NCI-H2227 (cell line): ENCODE data around the gene ACP2.

ENCODE experiments used
- DNase-seq: peaks from one replicate; lab custom pipeline; 2025; ENCODE audit not compliant: unreplicated experiment; lab: John Stamatoyannopoulos, UW

Gene ACP2

DNA sequence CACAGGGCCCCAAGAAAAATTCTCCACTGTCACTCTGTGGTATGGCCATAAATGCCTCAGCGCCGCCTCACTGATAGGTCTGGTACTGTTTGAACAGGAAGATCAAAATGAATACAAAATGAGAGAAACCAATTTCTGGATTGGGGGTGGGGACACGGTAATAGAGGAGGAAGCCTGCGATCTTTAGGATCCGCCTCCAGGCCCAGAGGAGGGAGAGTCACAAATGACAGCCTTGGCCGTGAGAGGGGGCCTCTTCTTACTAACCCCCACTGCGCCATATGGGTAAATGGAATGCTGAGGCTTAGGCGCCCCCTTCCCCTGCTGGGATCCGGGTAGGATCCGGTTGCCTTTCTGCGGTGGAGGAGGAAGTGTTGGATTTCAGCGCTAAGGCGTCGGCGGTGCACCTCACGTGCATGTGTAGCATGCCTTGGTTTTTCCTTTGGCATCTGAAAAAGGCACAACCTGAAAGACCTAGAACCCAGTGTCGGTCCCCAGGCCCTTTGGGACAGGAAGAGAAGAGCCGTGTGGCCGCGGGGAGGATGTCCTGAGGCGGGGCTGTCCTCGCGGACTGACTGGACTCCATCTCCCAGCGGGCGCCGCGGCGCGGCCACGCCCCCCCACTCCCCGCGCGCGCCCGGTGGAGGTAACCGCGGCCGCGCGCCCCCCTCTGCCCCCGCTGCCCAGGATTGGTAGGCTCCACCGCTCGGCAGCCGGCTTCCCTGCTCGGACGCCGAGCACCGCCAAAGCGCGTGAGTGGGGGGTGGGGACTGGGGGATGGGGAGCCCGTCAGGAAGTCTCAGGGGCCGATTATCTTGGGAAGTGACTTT is 20.6 kb upstream of the ACP2 start:
- peak; percentile 94 for DNase-seq

DNA sequence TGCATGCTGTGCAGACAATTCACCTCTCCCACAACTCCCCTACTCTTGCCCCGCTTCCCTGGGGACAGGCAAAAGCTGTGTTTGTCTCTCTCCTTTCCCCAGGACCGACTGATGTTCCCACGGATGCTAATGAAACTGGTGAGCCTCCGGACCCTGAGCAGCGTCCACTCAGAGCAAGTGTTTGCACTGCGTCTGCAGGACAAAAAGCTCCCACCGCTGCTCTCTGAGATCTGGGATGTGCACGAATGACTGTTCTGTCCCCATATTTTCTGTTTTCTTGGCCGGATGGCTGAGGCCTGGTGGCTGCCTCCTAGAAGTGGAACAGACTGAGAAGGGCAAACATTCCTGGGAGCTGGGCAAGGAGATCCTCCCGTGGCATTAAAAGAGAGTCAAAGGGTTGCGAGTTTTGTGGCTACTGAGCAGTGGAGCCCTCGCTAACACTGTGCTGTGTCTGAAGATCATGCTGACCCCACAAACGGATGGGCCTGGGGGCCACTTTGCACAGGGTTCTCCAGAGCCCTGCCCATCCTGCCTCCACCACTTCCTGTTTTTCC is 19.9 kb upstream of the ACP2 start:
- no peak for DNase-seq

DNA sequence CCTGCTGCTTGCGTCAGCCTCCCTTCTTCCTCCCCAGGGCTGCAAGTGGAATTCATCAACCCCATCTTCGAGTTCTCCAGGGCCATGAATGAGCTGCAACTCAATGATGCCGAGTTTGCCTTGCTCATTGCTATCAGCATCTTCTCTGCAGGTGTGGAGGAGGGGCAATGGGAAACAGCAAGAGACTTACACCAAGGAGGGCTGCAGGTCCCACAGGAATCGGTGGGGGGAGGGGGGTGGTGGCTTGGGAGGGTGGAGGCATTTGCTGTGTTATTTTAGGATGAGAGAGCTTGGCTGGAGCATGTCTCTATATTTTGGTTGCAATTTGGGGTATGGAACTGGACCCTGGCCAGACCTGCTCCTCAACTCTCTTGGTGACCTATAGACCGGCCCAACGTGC is 19.3 kb upstream of the ACP2 start:
- no peak for DNase-seq

DNA sequence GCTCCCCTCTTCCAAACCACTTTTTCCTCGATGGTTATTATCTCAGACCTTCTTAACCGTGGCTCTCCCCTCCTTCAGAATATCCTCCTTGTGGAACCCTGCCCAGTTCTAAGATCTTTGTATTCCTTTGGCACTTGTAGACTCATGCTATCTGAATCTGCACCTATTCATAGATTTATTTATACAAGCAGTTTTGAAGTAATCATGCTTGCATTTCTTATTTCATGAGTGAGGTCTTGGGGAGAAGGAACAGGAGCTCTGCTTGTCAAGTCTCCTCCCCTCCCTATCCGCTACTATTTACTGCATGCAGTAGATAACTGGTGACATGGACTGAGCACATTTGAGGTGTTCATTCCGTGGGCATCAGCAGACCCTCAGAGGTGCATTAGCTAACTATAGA is 15.9 kb upstream of the ACP2 start:
- DNase-seq: no peak

DNA sequence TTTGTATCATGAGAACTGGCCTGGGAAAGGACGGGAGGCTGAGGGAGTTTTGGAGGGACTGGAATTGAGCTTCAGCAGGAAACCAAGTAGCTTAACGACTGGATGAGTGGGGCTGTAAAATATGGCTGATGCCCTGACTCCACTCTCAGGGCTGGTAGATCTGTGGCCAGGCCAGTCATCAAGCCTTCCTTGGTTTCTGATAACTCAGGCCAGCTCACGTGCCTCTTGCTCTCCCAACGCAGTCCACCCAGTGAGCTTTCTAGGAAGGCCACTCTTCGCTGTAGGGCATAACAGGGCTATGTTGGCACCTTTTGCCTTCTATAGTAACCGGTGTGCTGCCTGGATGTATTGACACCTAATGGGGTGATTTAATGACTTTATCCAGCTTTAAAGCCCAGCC is 15.5 kb upstream of the ACP2 start:
- no peak for DNase-seq

DNA sequence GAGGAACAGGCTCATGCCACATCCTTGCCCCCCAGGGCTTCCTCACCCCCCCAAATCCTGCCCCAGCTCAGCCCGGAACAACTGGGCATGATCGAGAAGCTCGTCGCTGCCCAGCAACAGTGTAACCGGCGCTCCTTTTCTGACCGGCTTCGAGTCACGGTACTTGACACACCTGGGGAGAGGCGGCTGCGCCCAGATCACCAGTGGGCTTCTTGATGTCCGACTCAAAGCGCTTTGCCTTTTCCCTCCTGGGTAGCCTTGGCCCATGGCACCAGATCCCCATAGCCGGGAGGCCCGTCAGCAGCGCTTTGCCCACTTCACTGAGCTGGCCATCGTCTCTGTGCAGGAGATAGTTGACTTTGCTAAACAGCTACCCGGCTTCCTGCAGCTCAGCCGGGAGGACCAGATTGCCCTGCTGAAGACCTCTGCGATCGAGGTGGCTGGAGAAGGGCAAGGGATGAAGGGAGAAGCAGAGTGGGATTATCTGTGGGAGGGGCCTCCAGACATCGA is 12.7 kb upstream of the ACP2 start:
- DNase-seq: no peak

DNA sequence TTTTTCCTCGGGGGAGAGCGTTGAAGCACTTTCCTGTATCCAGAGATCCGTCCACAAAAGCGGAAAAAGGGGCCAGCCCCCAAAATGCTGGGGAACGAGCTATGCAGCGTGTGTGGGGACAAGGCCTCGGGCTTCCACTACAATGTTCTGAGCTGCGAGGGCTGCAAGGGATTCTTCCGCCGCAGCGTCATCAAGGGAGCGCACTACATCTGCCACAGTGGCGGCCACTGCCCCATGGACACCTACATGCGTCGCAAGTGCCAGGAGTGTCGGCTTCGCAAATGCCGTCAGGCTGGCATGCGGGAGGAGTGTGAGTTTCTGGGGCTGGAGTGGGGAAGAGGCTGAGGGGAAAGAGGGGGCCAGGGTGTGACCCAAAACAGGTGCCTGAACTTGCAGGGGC is 11.8 kb upstream of the ACP2 start:
- no peak for DNase-seq

DNA sequence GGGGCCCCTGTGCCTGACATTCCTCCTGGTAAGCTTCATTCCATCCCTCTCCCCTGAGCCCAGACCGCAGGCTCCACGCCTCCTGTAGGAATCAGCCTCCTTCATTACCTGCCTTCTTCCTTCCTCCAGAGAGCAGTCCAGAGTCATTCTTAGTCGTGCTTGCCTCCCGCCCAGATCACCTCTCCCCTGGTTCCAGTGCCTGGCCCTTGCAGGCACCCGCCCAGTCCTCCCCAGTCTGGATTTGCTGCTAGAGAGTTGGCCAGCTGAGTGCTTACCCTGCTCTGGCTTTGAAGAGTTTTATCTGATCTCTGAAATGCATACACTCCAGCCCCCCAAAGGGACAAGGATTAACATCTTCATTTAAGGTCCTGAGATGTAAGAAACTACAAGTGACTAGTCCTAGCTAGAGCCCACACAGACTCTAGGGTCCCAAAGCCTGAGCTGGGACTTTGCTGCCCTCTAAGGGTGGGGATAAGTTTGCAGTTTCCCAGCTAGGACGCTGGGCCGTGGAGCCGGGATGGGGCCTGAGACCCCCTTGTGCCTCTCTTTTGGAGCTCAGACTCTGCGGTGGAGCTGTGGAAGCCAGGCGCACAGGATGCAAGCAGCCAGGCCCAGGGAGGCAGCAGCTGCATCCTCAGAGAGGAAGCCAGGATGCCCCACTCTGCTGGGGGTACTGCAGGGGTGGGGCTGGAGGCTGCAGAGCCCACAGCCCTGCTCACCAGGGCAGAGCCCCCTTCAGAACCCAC is 10.8 kb upstream of the ACP2 start:
- peak; percentile 27 for DNase-seq

DNA sequence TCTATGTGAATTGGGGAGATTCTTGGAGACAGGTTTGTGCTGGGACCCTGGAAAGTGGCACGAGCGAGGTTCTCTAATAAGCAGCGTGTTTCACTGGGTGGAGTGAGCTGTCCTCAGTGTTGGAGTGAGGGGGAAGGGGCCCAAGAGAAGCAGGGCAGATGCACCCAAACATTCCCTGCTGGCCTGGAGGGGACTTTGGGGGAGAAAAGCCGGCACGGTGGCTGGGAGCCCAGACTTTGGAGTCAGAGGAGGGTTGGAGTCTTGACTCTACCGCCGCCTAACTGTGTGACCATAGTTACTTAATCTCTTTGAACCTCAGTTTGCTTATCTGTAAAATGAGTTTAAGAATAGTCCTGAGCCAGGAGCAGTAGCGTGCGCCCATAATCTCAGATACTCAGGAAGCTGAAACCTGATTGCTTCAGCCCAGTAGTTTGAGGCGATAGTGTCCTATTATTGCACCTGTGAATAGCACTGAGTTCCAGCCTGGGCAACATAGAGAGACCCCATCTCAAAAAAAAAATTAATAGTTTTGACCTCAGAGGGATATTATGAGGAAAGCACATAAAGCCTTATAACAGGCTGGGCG is 9.8 kb upstream of the ACP2 start:
- DNase-seq: no peak

DNA sequence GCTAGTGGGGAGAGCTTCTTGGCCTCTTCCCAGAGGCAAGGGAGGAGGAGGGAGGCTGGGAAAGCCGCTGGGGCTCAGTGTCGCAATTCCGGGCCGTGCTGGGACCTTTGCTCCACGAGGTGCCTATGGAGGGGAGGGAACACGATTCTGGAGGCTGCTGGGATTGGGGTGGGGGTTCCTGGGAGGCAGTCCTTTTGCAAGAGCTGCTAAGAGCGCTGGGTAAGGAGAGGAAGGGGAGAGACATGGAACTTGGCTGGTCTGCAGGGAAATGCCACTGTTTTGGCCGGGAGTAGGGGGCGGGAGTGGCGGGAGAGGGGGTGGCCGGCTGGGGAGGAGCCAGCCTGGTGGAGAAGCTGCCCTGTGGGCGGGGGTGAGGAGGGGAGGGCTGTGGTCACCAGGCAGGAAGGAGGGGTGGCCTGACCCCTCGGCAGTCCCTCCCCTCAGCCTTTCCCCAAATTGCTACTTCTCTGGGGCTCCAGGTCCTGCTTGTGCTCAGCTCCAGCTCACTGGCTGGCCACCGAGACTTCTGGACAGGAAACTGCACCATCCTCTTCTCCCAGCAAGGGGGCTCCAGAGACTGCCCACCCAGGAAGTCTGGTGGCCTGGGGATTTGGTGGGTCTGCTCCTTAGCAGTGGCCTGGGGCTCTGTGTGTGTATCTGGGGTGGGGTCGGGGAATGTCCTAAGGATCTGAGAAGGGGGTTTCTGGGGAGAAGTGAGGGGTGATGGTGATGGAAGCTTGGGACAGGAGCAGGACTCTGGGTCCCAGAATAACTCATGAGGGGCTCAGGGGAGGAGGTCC is 9.1 kb upstream of the ACP2 start, which contains the start of gene NR1H3:
NR1H3 (plus strand) TSS at position 480 of the 800 bp plus-strand sequence. CDS start 1,221 bp downstream, outside the sequence.
- peak; percentile 60 for DNase-seq

DNA sequence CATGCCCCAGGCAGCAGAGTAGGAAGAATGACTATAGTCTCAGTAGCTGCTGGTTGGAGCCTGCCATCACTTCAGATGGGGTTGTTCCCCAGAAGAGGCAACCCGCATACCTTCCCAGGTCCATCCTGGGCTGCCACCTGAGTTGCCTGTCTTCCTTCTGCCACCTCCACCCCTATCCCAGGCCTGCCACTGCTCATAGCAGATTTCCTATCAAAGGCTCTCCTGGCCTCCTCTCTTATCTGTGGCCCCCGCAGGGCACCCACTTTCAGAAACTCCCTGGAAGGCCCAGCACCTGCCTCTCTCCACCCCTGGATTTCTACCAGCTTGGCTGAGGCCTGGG is 8.5 kb upstream of the ACP2 start:
- no peak for DNase-seq

DNA sequence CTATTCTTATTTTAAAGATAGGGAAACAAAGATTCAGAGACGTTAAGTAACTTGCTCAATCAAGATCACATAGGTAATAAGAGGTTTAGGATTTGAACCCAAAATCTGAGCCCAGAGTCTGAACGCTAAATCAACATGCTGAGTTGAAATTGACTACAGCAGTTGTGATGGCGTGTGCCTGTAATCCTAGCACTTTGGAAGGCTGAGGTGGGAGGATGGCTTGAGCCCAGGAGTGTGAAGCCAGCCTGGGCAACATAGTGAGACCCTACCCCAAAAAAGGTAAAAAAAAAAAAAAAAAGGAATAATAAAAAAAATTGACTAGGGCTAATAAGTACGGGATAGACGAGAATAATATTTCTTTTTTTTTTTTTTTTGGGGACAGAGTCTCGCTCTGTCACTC is 7.8 kb upstream of the ACP2 start:
- DNase-seq: no peak

DNA sequence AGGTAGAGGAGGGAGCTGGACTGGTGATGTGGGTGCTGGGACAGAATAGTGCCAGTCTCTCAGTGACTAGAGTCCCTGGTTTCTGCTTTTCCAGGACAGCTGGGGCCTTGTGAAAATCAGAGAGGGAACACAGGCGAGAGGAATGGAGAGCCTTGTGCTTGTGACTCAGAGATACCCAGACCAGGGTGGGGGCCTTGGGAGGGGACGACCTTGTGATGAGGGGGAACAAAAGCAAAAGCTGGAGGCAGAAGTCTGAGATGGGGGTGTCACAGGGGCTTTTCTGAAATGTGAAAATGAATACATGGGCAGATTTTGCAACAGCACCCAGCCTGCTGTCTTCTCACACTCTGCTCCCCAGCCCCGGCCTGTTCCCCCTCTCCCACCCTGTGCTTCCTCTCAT is 5.8 kb upstream of the ACP2 start:
- no peak for DNase-seq

DNA sequence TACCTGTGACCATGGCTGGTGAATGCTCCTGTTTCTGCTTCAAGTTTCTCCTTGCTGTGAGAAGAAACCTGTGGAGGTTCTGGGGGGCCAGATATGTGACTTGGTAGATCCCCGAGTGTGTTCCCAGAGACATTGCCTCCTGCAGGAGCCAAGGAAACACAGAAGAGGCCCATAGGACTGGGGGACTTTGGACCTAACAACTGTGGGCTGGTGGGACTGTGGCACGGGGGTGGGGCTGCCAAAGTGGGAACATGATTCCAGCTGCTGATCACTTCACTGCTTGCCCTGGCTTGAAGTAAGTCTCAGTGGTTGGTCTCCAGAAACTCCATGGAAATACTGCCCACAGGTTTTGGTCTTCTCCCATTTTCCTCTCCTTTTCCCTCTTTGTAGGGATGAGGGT is 5.0 kb upstream of the ACP2 start:
- no peak for DNase-seq

DNA sequence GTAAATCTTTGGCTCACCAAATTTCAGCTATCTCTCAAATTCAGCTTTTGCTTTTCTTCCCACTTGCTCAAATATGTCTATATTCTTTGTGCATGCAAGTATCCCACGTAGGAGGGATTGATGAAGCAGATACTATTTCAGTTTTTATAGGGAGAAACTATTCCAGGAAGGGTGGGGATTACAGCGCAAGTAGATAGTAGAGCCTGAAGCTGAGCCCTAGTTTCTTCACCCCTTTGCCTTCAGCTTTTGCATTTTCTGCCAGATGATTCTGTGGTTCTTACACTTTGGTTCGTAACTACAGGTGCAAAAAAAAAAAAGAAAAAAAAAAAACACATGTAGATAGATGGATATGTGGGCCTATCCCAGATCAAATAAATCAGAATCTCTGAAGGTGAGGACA is 3.1 kb upstream of the ACP2 start:
- DNase-seq: no peak

DNA sequence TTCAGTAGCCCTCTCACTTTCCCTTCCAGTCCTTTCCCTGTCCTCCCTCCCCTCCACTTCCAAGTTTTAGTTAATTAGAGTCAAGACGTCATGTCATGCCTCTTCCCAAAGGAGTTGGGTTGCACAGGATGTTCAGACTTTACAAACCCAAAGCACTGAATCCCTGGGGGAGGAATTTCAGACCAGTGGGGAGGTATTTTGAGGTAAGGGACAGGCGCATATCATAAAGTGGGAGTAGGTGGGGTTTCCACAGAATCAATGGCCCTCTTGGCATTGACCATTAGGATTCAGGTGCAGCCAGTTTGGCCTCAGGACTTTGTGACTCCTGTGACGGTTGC is 733 bp upstream of the ACP2 start:
- no peak for DNase-seq

DNA sequence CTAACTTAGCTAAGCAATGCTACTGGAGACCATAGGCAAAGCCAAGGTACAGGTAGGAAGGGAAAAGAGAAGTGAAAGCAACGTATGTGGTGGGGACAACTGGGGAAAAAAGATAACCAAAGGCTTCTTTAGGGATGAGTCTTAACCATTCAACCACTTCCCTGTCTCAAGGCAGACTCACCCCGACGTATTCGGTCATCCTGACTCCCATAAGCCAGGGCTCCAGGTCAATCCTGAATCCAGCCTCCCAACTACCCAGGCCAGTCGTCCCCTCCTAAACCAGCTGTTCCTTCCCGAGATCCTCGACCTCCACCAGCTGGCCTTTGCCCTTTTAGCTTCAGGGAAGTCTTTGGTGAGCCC is 330 bp downstream of the ACP2 start:
- DNase-seq: no peak

DNA sequence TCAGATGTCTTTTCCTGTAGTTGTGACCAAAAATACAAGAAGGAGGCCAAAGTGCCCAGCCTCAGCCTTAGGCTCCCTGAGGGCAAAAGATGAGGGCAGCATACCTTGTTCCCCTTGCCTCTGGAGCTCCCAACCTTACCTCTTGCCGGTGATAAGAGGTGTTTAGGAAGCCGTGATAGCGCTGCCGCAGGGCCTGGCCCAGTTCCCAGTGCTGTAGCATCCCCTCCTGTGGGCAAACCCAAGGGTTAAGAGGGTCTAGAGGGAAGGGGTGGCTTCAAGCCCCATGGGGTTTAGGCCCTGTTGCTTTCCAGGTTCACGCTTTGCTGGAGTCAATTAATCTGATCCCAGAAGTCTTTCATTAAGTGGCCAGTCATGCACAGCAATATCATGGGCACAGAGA is 1.1 kb downstream of the ACP2 start:
- DNase-seq: no peak

DNA sequence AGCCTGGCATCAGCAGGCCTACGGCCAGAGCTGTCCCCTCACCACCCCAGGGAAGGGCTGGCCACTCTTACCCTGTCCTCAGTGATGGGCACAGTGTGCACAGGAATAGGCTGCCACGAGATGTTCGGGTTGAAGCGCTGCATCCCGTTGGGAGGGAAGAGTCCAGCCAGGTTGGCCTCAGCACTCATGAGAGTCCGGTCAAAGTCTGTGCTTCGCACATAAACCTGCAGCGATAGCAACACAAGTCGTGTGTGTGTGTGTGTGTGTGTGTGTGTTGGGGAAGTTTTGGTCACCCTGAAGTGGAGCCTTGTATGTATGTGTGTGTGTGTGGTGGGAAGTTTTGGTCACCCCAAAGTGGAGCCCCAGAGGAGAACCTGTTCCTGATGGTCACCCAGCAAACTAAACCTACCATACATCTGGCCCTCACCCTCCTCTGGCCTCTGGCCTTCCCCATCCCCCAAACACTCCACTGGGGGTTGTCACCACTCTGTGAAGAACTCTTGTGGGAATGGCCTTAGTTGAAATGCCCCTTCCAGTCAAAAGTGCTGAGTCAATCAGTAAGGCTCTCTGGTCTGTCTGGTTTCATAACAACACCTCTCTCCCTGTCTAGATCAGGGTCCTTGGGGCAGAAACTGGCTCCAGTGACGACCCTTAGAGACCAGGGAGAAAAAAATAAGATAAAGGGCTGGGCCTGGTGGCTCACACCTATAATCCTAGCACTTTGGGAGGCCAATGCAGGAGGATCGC is 2.8 kb downstream of the ACP2 start:
- DNase-seq: no peak
